Right lobe of liver (tissue), 6 donors: ENCODE results near the gene C16orf86. TPM values are rescaled to one million over a fixed set of nuclear protein-coding genes. Genes with fewer than 3 reads are reported as not detected.

Source experiments
- ATAC-seq, 4 donors: fragments of 200-7000 bp; cut with Tn5 transposase; one replicate each; pipeline ENCODE4 v1.9.1; 2020; ENCODE audit warnings: mild to moderate bottlenecking in 4 of 4, moderate library complexity in 4 of 4
- DNase-seq, 3 donors: peaks; one replicate each; pipeline ENCODE4 v3.0.0-alpha.2; 2020
- H3K27ac ChIP-seq, 3 donors: fragments of 200-600 bp; one replicate each; pipeline ENCODE4 v1.8.0; 2022
- H3K27me3 ChIP-seq, 2 donors: fragments of 200-600 bp; one replicate each; pipeline ENCODE4 v1.8.0; 2022
- H3K36me3 ChIP-seq, 4 donors: fragments of 200-600 bp; sonication (generic) in 1 of 4; one replicate each; pipeline versions ENCODE4 v1.5.1 to v1.8.0; 2017 to 2022; ENCODE audit warnings: control low read depth in 1 of 4
- H3K4me1 ChIP-seq, 4 donors: fragments of 200-600 bp; sonication (generic) in 1 of 4; one replicate each; pipeline versions ENCODE4 v1.5.1 to v1.8.0; 2017 to 2022; ENCODE audit warnings: control low read depth in 1 of 4
- H3K4me3 ChIP-seq, 3 donors: fragments of 200-600 bp; one replicate each; pipeline ENCODE4 v1.8.0; 2022
- H3K9me3 ChIP-seq, 4 donors: fragments of 200-600 bp; sonication (generic) in 1 of 4; one replicate each; pipeline versions ENCODE4 v1.5.1 to v1.8.0; 2017 to 2022; ENCODE audit warnings: control low read depth in 1 of 4
- POLR2A ChIP-seq: fragments of 450-650 bp; IDR thresholded peaks from one replicate; pipeline ENCODE4 v1.6.1; 2017; ENCODE audit warnings: antibody characterized with exemption, mild to moderate bottlenecking
- WGBS: methylation state at CpG from one replicate; pipeline ENCODE4 v1.1.6; 2018; ENCODE audit warnings: low coverage, low lambda C conversion rate; ENCODE audit not compliant: insufficient coverage; ENCODE audit errors: missing lambda C conversion rate; 5-methylcytosine and 5-hydroxymethylcytosine counted together
- intact Hi-C, 2 donors: fragments of 100-400 bp; cut with DNase I; formaldehyde crosslinking; loops; one replicate each; pipeline versions ENCODE4 v1.11.2 to v1.14.1; 2022
- total RNA-seq, 6 experiments: library from RNA; depleted of rRNA in 2 of 6; stranded (reverse); fragments of >200 nt in 2 of 6; fragmentation: NEBNext Ultra II Directional in 3 of 6; extraction: Animal tissue kit (Norgen Biotek cat#: 25700) in 3 of 6; gene quantifications; one replicate each; pipeline versions ENCODE4 v1.1.0 to v1.2.4, GENCODE V29; 2016 to 2023
- TF ChIP-seq, protein P1 (sequence below), 4 donors: fragments of 200-600 bp in 3 of 4; fragments of 450-650 bp in 1 of 4; IDR thresholded peaks; one replicate each; pipeline versions ENCODE4 v1.5.1 to v1.8.0; 2016 to 2022; ENCODE audit warnings: antibody characterized with exemption in 4 of 4, mild to moderate bottlenecking in 2 of 4
- donor health status: DM: no; HTN: yes; CAD: no.
- donor health status: DM: no; HTN: no; CAD: no.
- donor health status: DM: no; HTN: no; CAD: no.
- donor health status: DM: no; HTN: yes; CAD: no.
- donor health status: DM: no; HTN: yes; CAD: no.

Gene C16orf86
- total RNA-seq, 6 experiments from 2014 or later: 1.4 to 4.3 (median 2.5) TPM

DNA sequence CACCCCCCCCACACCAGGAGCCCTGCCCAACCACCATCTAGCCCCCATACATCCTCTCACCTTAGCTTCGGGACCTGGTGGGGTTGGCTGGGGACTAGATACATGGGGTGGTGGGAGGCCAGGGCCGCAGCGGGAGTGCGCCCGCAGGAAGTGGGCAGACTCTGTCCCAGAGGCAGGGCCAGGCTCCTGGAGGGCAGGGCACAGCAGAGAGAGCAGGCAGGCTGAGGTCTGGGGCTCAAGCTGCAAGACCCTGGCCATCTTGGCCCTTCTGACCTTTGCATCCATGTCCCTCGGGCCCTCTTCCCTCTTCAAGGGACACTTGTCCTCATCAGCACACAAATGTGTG lies 2.8 kb upstream of the C16orf86 start:
- intact Hi-C loops: no loop called here
- WGBS: no CpG with 5 or more reads among the region's 6 CpGs

DNA sequence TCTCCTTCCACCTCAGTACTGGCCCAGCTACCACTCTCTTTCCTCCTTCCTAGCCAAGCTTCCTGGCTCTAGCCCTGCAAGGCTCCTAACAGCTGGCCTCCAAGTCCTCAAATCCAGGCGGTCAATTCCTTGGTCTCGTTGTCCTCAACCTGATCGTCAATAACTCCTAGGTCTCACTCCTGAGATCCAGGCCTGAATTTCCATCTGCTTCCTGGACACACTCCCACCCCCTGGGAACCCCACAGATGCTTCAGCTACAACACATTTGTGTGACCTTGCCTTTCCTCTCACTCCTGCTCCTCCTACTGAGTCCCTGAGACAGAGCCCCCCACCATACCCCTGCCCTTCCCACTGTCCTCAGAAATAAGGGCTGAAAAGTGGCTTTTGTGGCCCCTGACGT lies 2.4 kb upstream of the C16orf86 start:
- ATAC-seq (no peak), DNase-seq (no peak)
- peaks cover 0 to 35% (median 16%) of the 10 kb centered on the region in 4 donors for H3K4me1 ChIP-seq
- WGBS: 86% methylated on average over 4 of the region's 4 CpGs
- no peak overlapping the region for H3K27ac ChIP-seq
- no peaks in the 10 kb centered on the region for H3K27me3 ChIP-seq
- no peak for TF ChIP-seq POLR2A
- TF ChIP-seq, protein P1, sequence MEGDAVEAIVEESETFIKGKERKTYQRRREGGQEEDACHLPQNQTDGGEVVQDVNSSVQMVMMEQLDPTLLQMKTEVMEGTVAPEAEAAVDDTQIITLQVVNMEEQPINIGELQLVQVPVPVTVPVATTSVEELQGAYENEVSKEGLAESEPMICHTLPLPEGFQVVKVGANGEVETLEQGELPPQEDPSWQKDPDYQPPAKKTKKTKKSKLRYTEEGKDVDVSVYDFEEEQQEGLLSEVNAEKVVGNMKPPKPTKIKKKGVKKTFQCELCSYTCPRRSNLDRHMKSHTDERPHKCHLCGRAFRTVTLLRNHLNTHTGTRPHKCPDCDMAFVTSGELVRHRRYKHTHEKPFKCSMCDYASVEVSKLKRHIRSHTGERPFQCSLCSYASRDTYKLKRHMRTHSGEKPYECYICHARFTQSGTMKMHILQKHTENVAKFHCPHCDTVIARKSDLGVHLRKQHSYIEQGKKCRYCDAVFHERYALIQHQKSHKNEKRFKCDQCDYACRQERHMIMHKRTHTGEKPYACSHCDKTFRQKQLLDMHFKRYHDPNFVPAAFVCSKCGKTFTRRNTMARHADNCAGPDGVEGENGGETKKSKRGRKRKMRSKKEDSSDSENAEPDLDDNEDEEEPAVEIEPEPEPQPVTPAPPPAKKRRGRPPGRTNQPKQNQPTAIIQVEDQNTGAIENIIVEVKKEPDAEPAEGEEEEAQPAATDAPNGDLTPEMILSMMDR (IDR thresholded peaks at IDR 0.05): no peak
- no peak overlapping the region for H3K4me3 ChIP-seq
- H3K9me3 ChIP-seq: no peaks in the 10 kb centered on the region
- intact Hi-C loops: no loop called here
- H3K36me3 ChIP-seq: no peaks in the 10 kb centered on the region

More for the DNA sequence above, 2.8 kb upstream of the C16orf86 start:
- peaks cover 0 to 36% (median 16%) of the 10 kb centered on the region in 4 donors for H3K4me1 ChIP-seq
- DNase-seq (no peak), ATAC-seq (no peak)
- no peaks in the 10 kb centered on the region for H3K27me3 ChIP-seq
- H3K9me3 ChIP-seq: no peaks in the 10 kb centered on the region
- H3K36me3 ChIP-seq: no peaks in the 10 kb centered on the region
- H3K27ac ChIP-seq: no peak overlapping the region
- TF ChIP-seq, protein P1 (IDR thresholded peaks at IDR 0.05): no peak
- TF ChIP-seq POLR2A: no peak
- no peak overlapping the region for H3K4me3 ChIP-seq

DNA sequence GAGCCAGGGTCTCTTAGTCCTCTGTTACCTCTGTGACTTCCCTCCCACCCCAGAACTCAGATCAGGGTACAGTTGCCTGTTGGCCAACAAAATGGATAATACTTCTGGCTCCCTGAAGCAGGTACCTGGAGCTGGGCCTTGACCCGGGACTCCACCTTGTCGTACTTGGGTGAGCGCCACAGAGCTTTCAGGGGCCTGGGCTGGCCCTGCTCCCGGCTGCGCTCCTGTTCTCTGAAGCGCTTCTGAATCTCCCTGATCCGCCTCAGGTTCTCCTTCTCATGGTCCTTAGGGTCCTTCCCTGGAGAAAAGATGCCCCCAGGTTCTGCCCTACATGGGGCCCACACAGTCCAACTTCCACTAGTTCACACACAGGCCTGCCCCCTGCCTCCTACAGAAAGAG lies 1.7 kb upstream of the C16orf86 start:
- intact Hi-C loops: no loop called here
- no peaks in the 10 kb centered on the region for H3K9me3 ChIP-seq
- H3K4me3 ChIP-seq: no peak overlapping the region
- no peak for ATAC-seq
- peaks cover 0 to 30% (median 16%) of the 10 kb centered on the region in 4 donors for H3K4me1 ChIP-seq
- H3K36me3 ChIP-seq: no peaks in the 10 kb centered on the region
- TF ChIP-seq, protein P1 (IDR thresholded peaks at IDR 0.05): no peak
- no peak for TF ChIP-seq POLR2A
- DNase-seq: no peak
- H3K27me3 ChIP-seq: no peaks in the 10 kb centered on the region
- 55% methylated on average over 3 of the region's 7 CpGs for WGBS
- no peak overlapping the region for H3K27ac ChIP-seq

DNA sequence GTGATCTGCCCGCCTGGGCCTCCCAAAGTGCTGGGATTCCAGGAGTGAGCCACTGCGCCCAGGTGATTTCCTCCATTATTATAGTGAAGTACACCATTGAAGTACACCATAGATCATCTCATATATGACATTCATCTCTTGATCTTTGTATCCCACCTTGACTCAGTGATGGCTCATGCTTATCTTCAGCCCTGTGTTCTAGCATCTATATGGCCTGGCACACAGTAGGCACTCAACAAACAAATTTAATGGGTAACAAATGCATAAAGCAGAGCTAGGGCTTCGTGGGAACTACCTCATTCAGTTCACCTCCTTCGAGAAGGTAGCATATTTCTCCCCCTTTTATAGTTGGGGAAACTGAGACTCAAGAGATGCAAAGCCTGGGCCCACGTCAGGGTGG lies 1.0 kb upstream of the C16orf86 start:
- intact Hi-C loops: no loop called here
- H3K27me3 ChIP-seq: no peaks in the 10 kb centered on the region

More for the DNA sequence above, 1.0 kb upstream of the C16orf86 start:
- Histone ChIP-seq H3K36me3 (no peaks in the 10 kb centered on the region), H3K4me3 (peak overlapping the region in 1 of 3 donors; percentile 84), H3K27ac (no peak overlapping the region), H3K4me1 (peaks cover 0 to 30% (median 16%) of the 10 kb centered on the region in 4 donors), H3K9me3 (no peaks in the 10 kb centered on the region)
- ATAC-seq (no peak), DNase-seq (no peak)
- TF ChIP-seq POLR2A: no peak
- TF ChIP-seq, protein P1 (IDR thresholded peaks at IDR 0.05): no peak
- 69% methylated on average over 5 of the region's 5 CpGs for WGBS
